ENCODE measurements around the gene DDX25. TPM values are rescaled to one million over a fixed set of nuclear protein-coding genes. Genes with fewer than 3 reads are reported as not detected.

DDX25 gene
- total RNA-seq, 1 donor from 2014 or later: not detected

GRCh38 chr11:125931116-125931515 is 26.8 kb downstream of the DDX25 start:
- H3K4me3 ChIP-seq (ENCODE audit: low read depth, low read length): no peak overlapping the region
- TF ChIP-seq CTCF (conservative IDR thresholded peaks at IDR 0.05; ENCODE audit: low read depth, low read length): no peak
- no peak for DNase-seq (ENCODE audit: low read depth)

GRCh38 chr11:125931668-125932067 is 27.4 kb downstream of the DDX25 start:
- no peak overlapping the region for H3K4me3 ChIP-seq (ENCODE audit: low read depth, low read length)
- no peak for TF ChIP-seq CTCF (conservative IDR thresholded peaks at IDR 0.05; ENCODE audit: low read depth, low read length)
- DNase-seq (ENCODE audit: low read depth): no peak

- H3K4me3 ChIP-seq (ENCODE audit: low read depth, low read length): no peak overlapping the region
- no peak for DNase-seq (ENCODE audit: low read depth)
- TF ChIP-seq CTCF (conservative IDR thresholded peaks at IDR 0.05; ENCODE audit: low read depth, low read length): no peak
Measured at GRCh38 chr11:125932301-125932700, 28.0 kb downstream of the DDX25 start.

- H3K4me3 ChIP-seq (ENCODE audit: low read depth, low read length): no peak overlapping the region
- DNase-seq (ENCODE audit: low read depth): no peak
- no peak for TF ChIP-seq CTCF (conservative IDR thresholded peaks at IDR 0.05; ENCODE audit: low read depth, low read length)
Measured at GRCh38 chr11:125933030-125933813, 28.9 kb downstream of the DDX25 start.

GRCh38 chr11:125934473-125934872 is 30.2 kb downstream of the DDX25 start:
- no peak overlapping the region for H3K4me3 ChIP-seq (ENCODE audit: low read depth, low read length)
- TF ChIP-seq CTCF (conservative IDR thresholded peaks at IDR 0.05; ENCODE audit: low read depth, low read length): no peak
- DNase-seq (ENCODE audit: low read depth): no peak

GRCh38 chr11:125935056-125935455 is 30.7 kb downstream of the DDX25 start:
- no peak for DNase-seq (ENCODE audit: low read depth)
- no peak overlapping the region for H3K4me3 ChIP-seq (ENCODE audit: low read depth, low read length)
- TF ChIP-seq CTCF (conservative IDR thresholded peaks at IDR 0.05; ENCODE audit: low read depth, low read length): no peak

- DNase-seq (ENCODE audit: low read depth): no peak
- no peak overlapping the region for H3K4me3 ChIP-seq (ENCODE audit: low read depth, low read length)
- no peak for TF ChIP-seq CTCF (conservative IDR thresholded peaks at IDR 0.05; ENCODE audit: low read depth, low read length)
Measured at GRCh38 chr11:125935618-125936199, 31.4 kb downstream of the DDX25 start.
